ENCODE data around the gene KIAA0586.
"Not testable (repeated sequence)": the region's sequence is repeated elsewhere in the genome, so short reads cannot be mapped to it uniquely, and the experiment has no call there.

KIAA0586 gene

GRCh38 chr14:58553959-58554358 lies 126.4 kb downstream of the KIAA0586 start:
- DNase-seq = no peak

- no peak for DNase-seq
Measured at GRCh38 chr14:58555647-58556046, 128.1 kb downstream of the KIAA0586 start.

GRCh38 chr14:58557242-58557641 lies 129.7 kb downstream of the KIAA0586 start:
- no peak for DNase-seq

GRCh38 chr14:58560208-58560607 lies 132.7 kb downstream of the KIAA0586 start:
- no peak for DNase-seq

- DNase-seq = no peak
Measured at GRCh38 chr14:58562141-58562540, 134.6 kb downstream of the KIAA0586 start.

GRCh38 chr14:58563978-58564377 lies 136.5 kb downstream of the KIAA0586 start:
- DNase-seq = no peak

GRCh38 chr14:58565832-58566231 lies 138.3 kb downstream of the KIAA0586 start:
- DNase-seq = no peak

GRCh38 chr14:58566979-58567378 lies 139.5 kb downstream of the KIAA0586 start:
- no peak for DNase-seq

GRCh38 chr14:58568322-58568721 lies 140.8 kb downstream of the KIAA0586 start:
- no peak for DNase-seq

- no peak for DNase-seq
Measured at GRCh38 chr14:58571256-58571655, 143.7 kb downstream of the KIAA0586 start.

GRCh38 chr14:58571769-58572472 lies 144.4 kb downstream of the KIAA0586 start:
- DNase-seq = peak; percentile 66

GRCh38 chr14:58572473-58572853 lies 144.9 kb downstream of the KIAA0586 start:
- DNase-seq = no peak

- no peak for DNase-seq
Measured at GRCh38 chr14:58572863-58573262, 145.3 kb downstream of the KIAA0586 start.

GRCh38 chr14:58574623-58575022 lies 147.1 kb downstream of the KIAA0586 start:
- DNase-seq = no peak

- DNase-seq = no peak
Measured at GRCh38 chr14:58575956-58576355, 148.4 kb downstream of the KIAA0586 start.

- not testable (repeated sequence) for DNase-seq
Measured at GRCh38 chr14:58580035-58580434, 152.5 kb downstream of the KIAA0586 start.

GRCh38 chr14:58581389-58581788 lies 153.9 kb downstream of the KIAA0586 start:
- not testable (repeated sequence) for DNase-seq

GRCh38 chr14:58584383-58584782 lies 156.9 kb downstream of the KIAA0586 start:
- no peak for DNase-seq

GRCh38 chr14:58587271-58587670 lies 159.8 kb downstream of the KIAA0586 start:
- DNase-seq = no peak

- DNase-seq = not testable (repeated sequence)
Measured at GRCh38 chr14:58588321-58588720, 160.8 kb downstream of the KIAA0586 start.

GRCh38 chr14:58593977-58594376 lies 166.5 kb downstream of the KIAA0586 start:
- DNase-seq = no peak

GRCh38 chr14:58597041-58597440 lies 169.5 kb downstream of the KIAA0586 start:
- no peak for DNase-seq

GRCh38 chr14:58598028-58598803 lies 170.7 kb downstream of the KIAA0586 start:
- DNase-seq = no peak

- DNase-seq = no peak
Measured at GRCh38 chr14:58598804-58599525, 171.4 kb downstream of the KIAA0586 start.
